CD14-positive monocyte (primary cell): ENCODE results near the gene CDC25B. TPM values are rescaled to one million over a fixed set of nuclear protein-coding genes. Genes with fewer than 3 reads are reported as not detected.

ENCODE experiments used
- DNase-seq, 3 donors: peaks; one replicate each; pipeline ENCODE4 v3.0.0-alpha.2; 2011 to 2022
- H2AFZ ChIP-seq: 2 replicates; pipeline ENCODE4 v1.6.0; 2012; ENCODE audit warnings: mild to moderate bottlenecking, low read depth, low read length, inconsistent platforms; ENCODE audit not compliant: insufficient read depth, poor library complexity, severe bottlenecking
- H3K27ac ChIP-seq, 2 donors: 1 replicate in 1 of 2; 2 replicates in 1 of 2; pipeline ENCODE4 v1.5.1; 2012 to 2013; ENCODE audit warnings: low read length in 2 of 2, control low read depth in 1 of 2, inconsistent platforms in 1 of 2, low read depth in 1 of 2, mild to moderate bottlenecking in 1 of 2
- H3K27me3 ChIP-seq, 2 donors: one replicate each; pipeline versions ENCODE4 v1.6.0 to v1.6.1; 2011 to 2013; ENCODE audit warnings: low read length in 2 of 2; ENCODE audit not compliant: control insufficient read depth in 2 of 2, insufficient read depth in 2 of 2
- H3K36me3 ChIP-seq, 2 donors: replicated peaks in 1 of 2; 1 replicate in 1 of 2; 2 replicates in 1 of 2; pipeline versions ENCODE4 v1.5.1 to v1.6.1; 2012 to 2013; ENCODE audit warnings: low read length in 2 of 2, control low read depth in 1 of 2, inconsistent platforms in 1 of 2, mild to moderate bottlenecking in 1 of 2; ENCODE audit not compliant: insufficient read depth in 2 of 2, control insufficient read depth in 1 of 2
- H3K4me1 ChIP-seq, 2 donors: 1 replicate in 1 of 2; 2 replicates in 1 of 2; pipeline versions ENCODE4 v1.5.1 to v1.6.1; 2012 to 2013; ENCODE audit warnings: low read length in 2 of 2, control low read depth in 1 of 2, inconsistent platforms in 1 of 2, mild to moderate bottlenecking in 1 of 2, moderate library complexity in 1 of 2; ENCODE audit not compliant: insufficient read depth in 2 of 2, control insufficient read depth in 1 of 2
- H3K4me2 ChIP-seq: replicated peaks from 2 replicates; pipeline ENCODE3; 2012; ENCODE audit warnings: low read length, moderate library complexity, mild to moderate bottlenecking; ENCODE audit not compliant: poor library complexity, severe bottlenecking; ENCODE audit errors: extremely low read depth
- H3K4me3 ChIP-seq, 3 experiments: fragments of 200-600 bp in 1 of 3; sonication (generic) in 1 of 3; replicated peaks in 1 of 3; 1 replicate in 2 of 3; 2 replicates in 1 of 3; pipeline ENCODE4 v1.5.1; 2011 to 2013; ENCODE audit warnings: low read length in 3 of 3, mild to moderate bottlenecking in 3 of 3, control low read depth in 2 of 3, low read depth in 2 of 3, inconsistent platforms in 1 of 3, moderate library complexity in 1 of 3
- H3K79me2 ChIP-seq: 2 replicates; pipeline ENCODE4 v1.6.0; 2012; ENCODE audit warnings: mild to moderate bottlenecking, control low read depth, inconsistent platforms, low read length, moderate library complexity; ENCODE audit not compliant: insufficient read depth
- H3K9ac ChIP-seq: 2 replicates; pipeline ENCODE4 v1.6.0; 2017; ENCODE audit warnings: low read length, mild to moderate bottlenecking; ENCODE audit not compliant: insufficient read depth, poor library complexity, severe bottlenecking
- H3K9me3 ChIP-seq, 2 donors: replicated peaks in 1 of 2; 1 replicate in 1 of 2; 2 replicates in 1 of 2; pipeline versions ENCODE4 v1.5.1 to v1.6.1; 2012 to 2013; ENCODE audit warnings: low read length in 2 of 2, control low read depth in 1 of 2; ENCODE audit not compliant: control insufficient read depth in 1 of 2, insufficient read depth in 1 of 2
- H4K20me1 ChIP-seq: 2 replicates; pipeline ENCODE4 v1.6.0; 2012; ENCODE audit warnings: mild to moderate bottlenecking, low read length, control low read depth, moderate library complexity; ENCODE audit not compliant: insufficient read depth
- H3K27ac Mint-ChIP-seq, 7 donors: one replicate each; pipeline ENCODE4 v1.8.0; 2020; ENCODE audit warnings: mild to moderate bottlenecking in 7 of 7, mixed read lengths in 7 of 7, moderate library complexity in 6 of 7, inconsistent platforms in 2 of 7
- H3K27me3 Mint-ChIP-seq, 3 donors: one replicate each; pipeline ENCODE4 v1.8.0; 2021 to 2022; ENCODE audit warnings: low read depth in 3 of 3, mild to moderate bottlenecking in 3 of 3, mixed read lengths in 3 of 3, moderate library complexity in 3 of 3, inconsistent platforms in 1 of 3
- H3K36me3 Mint-ChIP-seq, 2 donors: one replicate each; pipeline ENCODE4 v1.8.0; 2020; ENCODE audit warnings: mixed read lengths in 2 of 2, inconsistent platforms in 1 of 2, mild to moderate bottlenecking in 1 of 2
- H3K4me1 Mint-ChIP-seq: one replicate; pipeline ENCODE4 v1.8.0; 2020; ENCODE audit warnings: mild to moderate bottlenecking, mixed read lengths
- H3K4me3 Mint-ChIP-seq, 2 donors: one replicate each; pipeline ENCODE4 v1.8.0; 2020; ENCODE audit warnings: mild to moderate bottlenecking in 2 of 2, mixed read lengths in 2 of 2, moderate library complexity in 1 of 2
- H3K9me3 Mint-ChIP-seq, 7 donors: one replicate each; pipeline ENCODE4 v1.8.0; 2020 to 2022; ENCODE audit warnings: mixed read lengths in 7 of 7, mild to moderate bottlenecking in 6 of 7, moderate library complexity in 6 of 7, inconsistent platforms in 2 of 7
- CTCF ChIP-seq: fragments of 200-600 bp; IDR thresholded peaks from one replicate; pipeline ENCODE4 v1.8.0; 2022; ENCODE audit warnings: antibody characterized with exemption, mild to moderate bottlenecking
- whole genome bisulfite sequencing: methylation state at CpG from one replicate; pipeline ENCODE4 v1.1.5; 2013; ENCODE audit warnings: missing lambda C conversion rate; ENCODE audit not compliant: insufficient coverage; 5-methylcytosine and 5-hydroxymethylcytosine counted together
- intact Hi-C, 2 donors: fragments of 100-400 bp; cut with micrococcal nuclease; formaldehyde crosslinking; loops; one replicate each; pipeline versions ENCODE4 v1.15.0 to v1.15.1; 2023
- polyA plus RNA-seq, 3 donors: library from polyadenylated mRNA; depleted of rRNA in 1 of 3; unstranded in 2 of 3; stranded (reverse) in 1 of 3; fragments of 300-500 nt in 2 of 3; fragments of >200 nt in 1 of 3; fragmentation: Illumina TruSeq in 2 of 3; gene quantifications; 1 replicate in 2 of 3; 2 replicates in 1 of 3; pipeline ENCODE4 v1.2.3, GENCODE V29; 2012 to 2021

The CDC25B gene
- polyA plus RNA-seq, 3 donors, result 3.6 to 35.6 (median 4.0) TPM

GRCh38 chr20:3798908-3799248 is 2.8 kb downstream of the CDC25B start:
- Mint-ChIP-seq H3K9me3 (no peaks in the 10 kb centered on the region), H3K4me1 (peaks cover 54% of the 10 kb centered on the region), H3K27ac (no peak overlapping the region), H3K27me3 (peaks cover 0 to 4% (median 0%) of the 10 kb centered on the region in 3 donors), H3K4me3 (no peak overlapping the region), H3K36me3 (peaks cover 29 to 42% of the 10 kb centered on the region in 2 donors)
- H3K79me2 ChIP-seq, result peaks cover 45% of the 10 kb centered on the region
- no peaks in the 10 kb centered on the region for H3K27me3 ChIP-seq
- H3K4me3 ChIP-seq, result no peak overlapping the region
- intact Hi-C loops, result no loop called here
- no peak overlapping the region for H3K9ac ChIP-seq
- DNase-seq, result peak in 1 of 3 donors; percentile 1
- H2AFZ ChIP-seq, result no peak overlapping the region
- peaks cover 5% of the 10 kb centered on the region for H4K20me1 ChIP-seq
- 100% methylated on average over 3 of the region's 3 CpGs for WGBS
- TF ChIP-seq CTCF, result no peak
- no peak overlapping the region for H3K4me2 ChIP-seq
- H3K9me3 ChIP-seq, result no peaks in the 10 kb centered on the region
- no peak overlapping the region for H3K27ac ChIP-seq
- H3K4me1 ChIP-seq, result peaks cover 45 to 65% of the 10 kb centered on the region in 2 donors
- peaks cover 10 to 49% of the 10 kb centered on the region in 2 donors for H3K36me3 ChIP-seq

- peaks cover 57 to 76% of the 10 kb centered on the region in 2 donors for H3K4me1 ChIP-seq
- Mint-ChIP-seq H3K9me3 (no peaks in the 10 kb centered on the region), H3K4me1 (peaks cover 65% of the 10 kb centered on the region), H3K27ac (no peak overlapping the region), H3K27me3 (peaks cover 0 to 4% (median 0%) of the 10 kb centered on the region in 3 donors), H3K36me3 (peaks cover 35 to 48% of the 10 kb centered on the region in 2 donors), H3K4me3 (no peak overlapping the region)
- H3K79me2 ChIP-seq, result peaks cover 45% of the 10 kb centered on the region
- H4K20me1 ChIP-seq, result peaks cover 5% of the 10 kb centered on the region
- no peak for DNase-seq
- H3K9ac ChIP-seq, result no peak overlapping the region
- H3K36me3 ChIP-seq, result peaks cover 10 to 58% of the 10 kb centered on the region in 2 donors
- WGBS, result 98% methylated on average over 15 of the region's 18 CpGs
- TF ChIP-seq CTCF, result no peak
- H3K27ac ChIP-seq, result no peak overlapping the region
- H3K27me3 ChIP-seq, result no peaks in the 10 kb centered on the region
- H3K4me2 ChIP-seq, result no peak overlapping the region
- no peak overlapping the region for H3K4me3 ChIP-seq
- H3K9me3 ChIP-seq, result no peaks in the 10 kb centered on the region
- intact Hi-C loops, result no loop called here
- no peak overlapping the region for H2AFZ ChIP-seq
These were observed 4.3 kb downstream of the CDC25B start for GRCh38 chr20:3800256-3800877.
